ENCODE data around the gene UFSP2. TPM values are rescaled to one million over a fixed set of nuclear protein-coding genes. Genes with fewer than 3 reads are reported as not detected.

The UFSP2 gene
- polyA plus RNA-seq, 3 donors, result 68.9 to 93.5 (median 80.1) TPM

DNA sequence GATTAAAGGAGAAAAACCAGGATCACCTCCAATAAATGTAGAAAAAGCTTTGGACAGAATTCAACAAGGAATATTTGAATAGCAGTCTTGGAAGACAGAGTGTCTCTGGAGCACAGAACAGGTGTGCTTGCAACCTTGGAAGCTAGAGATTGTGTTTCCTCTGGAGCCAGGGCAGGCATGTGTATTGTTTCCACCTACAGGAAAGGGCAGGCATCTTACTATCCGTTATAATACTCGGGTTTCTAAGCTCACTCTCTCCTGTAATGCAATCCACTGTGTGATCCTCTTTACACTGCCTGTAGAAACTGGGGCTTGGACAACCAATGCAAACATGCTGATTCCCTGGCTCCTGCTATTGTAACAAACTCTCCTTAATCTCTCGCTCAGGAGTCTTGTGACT is 31.4 kb upstream of the UFSP2 start:
- DNase-seq (ENCODE audit: extremely low read depth in 1 of 11, low read depth in 9 of 11, low spot score in 4 of 11), result peak in 1 of 11 donors; percentile 17

DNA sequence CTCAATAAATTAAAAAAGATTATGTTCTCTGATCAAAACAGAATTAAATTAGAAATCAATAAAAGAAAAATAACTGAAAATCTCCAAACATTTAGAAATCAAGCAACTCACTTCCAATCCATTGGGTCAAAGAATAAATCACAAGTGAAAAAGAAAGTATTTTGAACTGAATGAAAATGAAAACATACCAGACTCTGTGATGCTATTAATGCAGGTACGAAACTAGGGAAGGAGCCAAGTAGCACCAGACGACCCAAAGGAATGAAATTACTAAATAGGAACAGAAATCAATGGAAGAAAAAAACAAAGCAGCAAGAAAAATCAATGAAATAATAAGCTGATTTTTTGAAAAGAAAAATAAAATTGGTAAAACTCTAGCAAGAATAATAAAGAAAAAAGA is 30.4 kb upstream of the UFSP2 start:
- no peak for DNase-seq (ENCODE audit: extremely low read depth in 1 of 11, low read depth in 9 of 11, low spot score in 4 of 11)

DNA sequence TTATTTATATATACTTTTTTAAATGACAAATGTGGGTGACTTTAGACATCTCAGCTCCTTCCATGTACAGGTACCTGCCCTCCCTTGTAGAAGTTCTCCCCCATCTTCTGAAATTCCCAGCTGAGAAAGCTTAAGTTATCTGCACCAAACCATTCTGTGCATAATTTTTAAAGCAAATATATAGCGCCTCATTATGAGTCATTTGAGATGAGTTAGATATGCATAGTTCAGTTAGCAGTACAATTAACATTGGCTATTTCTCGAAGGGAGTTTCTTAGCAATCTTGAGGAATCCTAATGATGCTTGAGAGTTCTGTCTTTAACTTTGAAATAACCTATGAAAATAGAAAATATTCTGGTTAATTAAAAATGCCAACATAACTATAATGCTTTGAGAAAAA is 19.4 kb upstream of the UFSP2 start:
- DNase-seq (ENCODE audit: extremely low read depth in 1 of 11, low read depth in 9 of 11, low spot score in 4 of 11), result no peak

DNA sequence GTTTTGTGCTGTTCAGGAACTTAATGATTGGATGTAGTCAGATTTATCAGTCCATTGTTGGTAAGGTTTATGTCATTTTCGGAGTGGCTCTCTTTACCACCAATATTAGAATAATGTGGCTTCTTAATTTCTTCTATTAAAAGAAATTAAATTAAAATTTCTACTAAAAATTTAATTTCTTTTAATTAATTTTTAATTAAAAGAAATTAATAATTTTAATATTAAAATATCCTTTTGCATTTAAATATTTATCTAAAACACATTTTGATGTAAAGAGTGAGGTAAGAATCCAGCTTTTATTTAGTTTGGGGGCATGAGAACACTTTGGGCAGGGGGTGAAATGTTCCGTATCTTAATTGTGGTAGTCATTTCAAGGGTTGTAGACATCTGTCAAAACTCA is 15.7 kb upstream of the UFSP2 start:
- DNase-seq (ENCODE audit: extremely low read depth in 1 of 11, low read depth in 9 of 11, low spot score in 4 of 11), result no peak

DNA sequence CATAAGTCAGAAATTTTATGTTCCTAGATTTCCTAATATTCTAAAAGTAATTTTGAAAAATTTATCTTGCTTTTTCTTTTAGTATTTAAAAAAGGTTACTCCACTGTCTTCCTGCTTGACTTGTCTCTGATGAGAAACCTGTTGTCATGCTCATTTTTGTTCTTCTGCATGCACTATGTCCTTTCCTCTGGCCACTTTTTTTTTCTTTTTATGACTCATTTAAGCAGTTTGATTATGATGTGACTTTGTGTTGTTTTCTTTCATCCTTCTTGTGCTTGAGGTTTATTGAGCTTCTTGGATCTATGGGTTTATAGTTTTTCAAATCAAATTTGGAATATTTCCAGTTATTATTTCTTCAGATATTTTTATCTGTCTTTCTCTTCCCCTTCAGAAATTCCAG is 12.0 kb upstream of the UFSP2 start:
- no peak for DNase-seq (ENCODE audit: extremely low read depth in 1 of 11, low read depth in 9 of 11, low spot score in 4 of 11)

DNA sequence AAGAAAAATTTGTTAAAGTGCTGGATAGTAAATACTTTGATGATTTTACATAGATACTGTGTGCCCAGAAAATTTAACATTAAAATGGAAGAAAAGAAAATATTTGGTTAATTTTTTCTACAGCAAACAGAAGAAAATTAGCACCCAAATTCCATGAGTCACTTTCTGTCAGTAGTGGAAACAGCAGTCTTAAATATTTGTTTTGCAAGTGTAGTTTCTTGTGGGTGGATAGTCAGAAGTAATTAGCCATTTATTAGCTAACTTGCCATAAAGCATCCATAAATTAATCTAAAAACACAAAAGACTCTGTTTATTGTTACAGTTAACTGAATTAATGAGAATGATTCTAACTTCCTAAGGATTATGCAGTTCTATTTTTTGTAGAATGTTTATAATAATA is 9.7 kb upstream of the UFSP2 start:
- no peak for DNase-seq (ENCODE audit: extremely low read depth in 1 of 11, low read depth in 9 of 11, low spot score in 4 of 11)

DNA sequence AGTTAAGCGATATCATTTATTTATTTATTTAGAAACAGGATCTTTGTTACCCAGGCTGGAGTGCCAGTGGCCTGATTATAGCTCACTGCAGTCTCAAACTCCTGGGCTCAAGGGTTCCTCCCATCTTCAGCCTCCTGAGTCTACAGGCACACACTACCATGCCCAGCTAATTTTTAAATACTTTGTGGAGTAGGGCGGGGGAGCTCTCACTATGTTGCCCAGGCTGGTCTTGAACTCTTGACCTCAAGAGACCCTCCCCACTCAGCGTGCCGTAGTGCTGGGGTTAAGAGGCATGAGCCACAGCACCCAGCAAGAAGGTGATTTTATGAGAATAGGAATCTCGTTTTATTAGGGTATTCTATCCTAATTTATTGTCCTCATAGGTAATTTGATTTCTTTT is 3.9 kb upstream of the UFSP2 start:
- no peak for DNase-seq (ENCODE audit: extremely low read depth in 1 of 11, low read depth in 9 of 11, low spot score in 4 of 11)

DNA sequence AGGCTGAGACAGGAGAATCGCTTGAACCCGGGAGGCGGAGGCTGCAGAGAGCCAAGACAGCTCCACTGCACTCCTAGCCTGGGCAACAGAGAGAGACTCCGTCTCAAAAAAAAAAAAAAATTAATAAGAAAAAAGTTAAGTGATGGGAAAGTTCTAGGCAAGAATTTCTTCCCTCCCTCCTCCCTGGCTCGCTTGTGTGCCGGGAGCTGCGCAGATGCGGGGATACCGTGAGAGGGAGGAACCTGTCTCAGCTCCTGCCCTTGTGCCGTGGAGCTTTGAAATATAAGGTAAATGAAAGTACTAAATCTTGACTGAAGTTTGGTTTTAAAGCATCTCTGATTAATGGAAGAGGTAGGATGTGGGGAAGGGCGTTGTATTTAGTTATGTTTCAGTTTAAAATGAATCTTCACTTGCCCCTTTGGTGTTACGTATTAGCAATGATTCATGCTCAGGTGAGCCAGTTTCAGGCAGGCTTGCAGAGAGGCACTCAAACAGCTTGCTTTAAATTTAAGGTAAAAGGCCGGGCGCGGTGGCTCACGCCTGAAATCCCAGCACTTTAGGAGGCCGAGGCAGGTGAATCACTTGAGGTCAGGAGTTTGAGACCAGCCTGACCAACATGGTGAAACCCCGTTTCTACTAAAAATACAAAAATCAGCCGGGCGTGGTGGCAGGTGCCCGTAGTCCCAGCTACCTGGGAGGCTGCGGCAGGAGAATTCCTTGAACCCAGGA is 1.4 kb upstream of the UFSP2 start:
- DNase-seq (ENCODE audit: extremely low read depth in 1 of 11, low read depth in 9 of 11, low spot score in 4 of 11), result no peak

DNA sequence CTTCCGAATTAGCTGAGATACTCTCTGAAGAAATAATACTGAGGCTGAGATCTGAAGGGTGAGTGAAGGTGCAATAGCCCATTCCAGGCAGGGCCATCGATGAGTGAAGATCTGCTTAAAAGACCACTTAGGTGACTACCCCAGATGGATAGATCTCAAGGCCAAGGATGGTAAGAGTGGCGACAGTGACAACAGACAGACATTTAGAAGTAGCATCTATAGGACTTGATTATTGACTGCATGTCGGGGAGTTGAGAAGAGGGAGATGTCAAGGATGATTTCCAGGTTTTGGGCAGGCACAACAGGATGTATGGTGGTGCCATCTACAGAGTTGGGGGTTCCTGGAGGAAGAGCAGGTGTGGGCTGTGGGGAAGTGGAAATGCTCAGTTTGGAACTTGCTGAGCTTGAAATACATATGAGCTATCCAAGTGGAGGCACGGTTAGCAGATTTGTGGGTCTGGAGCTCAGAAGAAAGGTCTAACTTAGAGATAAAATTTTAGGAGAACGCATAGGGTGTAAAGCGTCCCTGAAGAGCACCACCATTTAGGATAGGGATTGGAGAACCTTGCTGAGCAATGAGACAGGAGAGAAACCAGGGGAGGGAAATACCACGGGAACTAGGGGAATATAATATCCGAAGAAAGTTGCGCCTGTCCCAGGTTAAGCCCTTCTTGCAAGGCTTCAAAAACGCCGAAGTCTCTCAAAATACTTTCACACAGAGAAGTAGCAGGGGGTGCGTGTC is 688 bp downstream of the UFSP2 start:
- peak in 3 of 11 donors; percentile 9 to 25 (median 16) for DNase-seq (ENCODE audit: extremely low read depth in 1 of 11, low read depth in 9 of 11, low spot score in 4 of 11)

DNA sequence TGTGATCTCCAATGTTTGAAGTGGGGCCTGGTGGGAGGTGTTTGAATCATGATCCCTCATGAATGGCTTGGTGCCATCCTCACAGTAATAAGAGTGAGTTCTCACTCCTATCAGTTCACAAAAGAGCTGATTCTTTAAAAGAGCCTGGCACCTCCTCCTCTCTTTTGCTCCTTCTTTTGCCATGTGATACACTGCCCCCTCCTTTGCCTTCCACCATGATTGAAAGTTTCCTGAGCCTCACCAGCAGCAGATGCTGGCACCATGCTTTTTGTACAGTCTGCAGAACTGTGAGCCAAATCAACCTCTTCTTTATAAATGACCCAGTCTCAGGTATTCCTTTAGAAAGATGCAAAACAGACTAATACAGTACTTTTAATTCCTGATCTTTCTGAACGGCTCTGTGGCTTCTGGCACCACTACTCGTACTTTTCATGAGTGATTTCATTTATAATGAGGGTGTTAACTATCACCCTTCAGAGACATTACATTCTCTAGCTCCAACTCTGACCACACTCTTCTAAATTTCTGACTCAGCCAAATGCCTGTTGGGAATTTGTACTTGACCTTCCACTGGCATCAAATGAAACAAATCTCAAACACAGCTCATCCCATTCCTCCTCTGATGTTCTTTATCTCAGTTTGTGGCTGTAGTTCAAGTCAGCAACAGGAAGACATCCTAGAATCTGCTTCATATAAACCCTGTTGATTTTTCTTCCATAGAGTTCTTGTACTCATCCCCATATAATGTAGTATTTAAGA is 4.2 kb downstream of the UFSP2 start:
- no peak for DNase-seq (ENCODE audit: extremely low read depth in 1 of 11, low read depth in 9 of 11, low spot score in 4 of 11)

DNA sequence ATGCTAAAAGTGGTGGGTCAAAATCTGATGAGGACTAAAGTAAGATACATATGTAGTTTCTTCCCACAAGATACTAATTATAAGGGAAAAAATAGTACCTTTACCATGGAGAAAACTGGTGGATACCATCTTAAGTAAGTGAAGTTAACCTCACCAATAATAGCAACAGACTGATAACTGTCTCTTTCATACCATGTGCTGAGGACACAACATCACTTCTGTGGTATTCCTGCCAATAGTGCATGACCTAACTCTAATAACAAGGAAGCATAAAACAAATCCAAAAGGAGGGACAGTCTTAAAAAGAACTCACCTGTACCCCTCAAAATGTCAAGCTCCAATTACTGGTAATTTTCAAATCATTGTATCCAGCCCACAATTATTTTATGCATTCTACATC is 8.8 kb downstream of the UFSP2 start:
- DNase-seq (ENCODE audit: extremely low read depth in 1 of 11, low read depth in 9 of 11, low spot score in 4 of 11), result no peak

DNA sequence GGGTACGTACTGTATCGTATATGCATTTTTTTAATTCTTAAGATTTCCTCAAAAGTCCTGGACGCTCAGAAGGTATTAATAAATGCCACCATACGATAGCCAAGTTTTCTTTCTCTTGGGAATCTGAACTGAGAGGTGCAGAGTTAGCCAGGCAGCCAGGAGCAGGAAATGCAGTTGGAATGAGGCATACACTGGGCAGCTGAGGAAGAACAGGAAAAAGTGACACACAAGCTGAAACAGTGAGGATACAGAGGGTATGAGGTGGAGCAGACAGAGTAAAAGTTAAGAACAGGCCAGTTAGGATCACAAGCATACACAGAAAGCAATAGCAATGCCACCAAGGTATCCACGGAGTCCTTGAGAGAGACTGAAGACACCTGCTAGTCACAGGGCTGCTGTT is 13.4 kb downstream of the UFSP2 start:
- DNase-seq (ENCODE audit: extremely low read depth in 1 of 11, low read depth in 9 of 11, low spot score in 4 of 11), result no peak

DNA sequence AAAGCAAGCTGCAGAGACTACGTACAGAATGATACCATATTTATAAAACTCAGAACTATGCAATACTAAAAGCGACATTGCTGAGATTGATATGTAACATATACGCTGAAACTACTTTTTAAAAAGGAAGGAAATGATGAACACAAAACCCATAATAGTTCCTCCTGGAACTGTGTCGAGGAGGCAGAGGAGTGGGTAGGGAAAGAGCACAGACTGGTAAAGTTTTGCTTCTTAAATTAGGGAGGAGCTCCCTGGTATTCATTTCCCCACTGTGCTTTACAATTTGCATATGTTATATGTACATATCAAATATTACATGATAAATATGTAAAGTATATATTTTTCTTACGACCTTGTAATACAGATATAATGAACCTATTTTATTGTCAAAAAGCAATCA is 13.9 kb downstream of the UFSP2 start:
- DNase-seq (ENCODE audit: extremely low read depth in 1 of 11, low read depth in 9 of 11, low spot score in 4 of 11), result no peak

DNA sequence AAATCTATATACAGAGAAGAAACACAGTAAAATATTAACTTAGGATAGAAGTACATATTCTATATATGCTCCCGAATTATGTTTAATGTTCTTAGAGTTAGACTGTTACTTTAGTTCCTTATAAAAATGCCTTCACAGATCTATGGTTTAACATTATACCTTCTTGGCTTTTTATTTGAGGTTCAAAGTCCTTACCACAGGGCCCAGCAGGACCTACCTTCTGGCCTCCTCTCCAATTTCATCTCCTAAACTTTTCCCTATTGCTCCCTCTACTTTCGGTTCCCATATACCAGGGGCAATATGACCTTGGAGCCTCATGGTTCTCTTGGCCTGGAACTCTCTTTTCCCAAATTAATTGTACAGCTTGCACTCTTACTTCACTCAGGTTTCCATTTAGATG is 17.3 kb downstream of the UFSP2 start:
- no peak for DNase-seq (ENCODE audit: extremely low read depth in 1 of 11, low read depth in 9 of 11, low spot score in 4 of 11)

DNA sequence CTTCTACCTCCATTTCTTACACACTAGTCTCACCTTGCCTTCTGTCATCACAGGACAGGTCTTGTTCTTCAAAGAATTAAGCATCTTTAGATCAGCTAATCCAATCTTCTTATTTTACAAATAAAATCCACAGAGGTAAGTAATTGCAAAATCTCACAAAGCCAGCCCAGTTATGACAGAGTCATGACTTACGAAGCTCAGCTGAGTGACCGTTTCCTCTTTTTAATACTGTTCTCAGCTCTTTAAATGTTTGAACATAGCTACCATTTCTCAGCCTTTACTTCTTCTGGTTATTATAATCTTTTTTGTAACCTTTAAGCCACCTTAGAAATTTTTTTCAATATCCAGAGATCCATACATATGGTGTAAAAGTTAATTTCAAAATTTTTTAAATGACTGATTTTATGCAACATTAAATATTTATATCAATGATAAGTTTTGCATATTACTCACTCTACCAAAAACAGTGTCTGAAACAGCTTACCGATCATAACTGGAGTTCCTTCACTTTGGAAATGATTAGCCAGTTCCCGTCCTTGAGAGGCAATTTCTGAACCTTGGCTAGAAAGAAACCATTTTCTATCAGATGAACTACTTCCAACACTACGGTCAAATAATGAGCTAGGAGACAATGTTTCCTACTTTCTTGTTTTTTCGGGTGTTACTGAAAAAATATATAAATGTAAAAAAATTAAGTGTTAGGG is 20.3 kb downstream of the UFSP2 start:
- DNase-seq (ENCODE audit: extremely low read depth in 1 of 11, low read depth in 9 of 11, low spot score in 4 of 11), result no peak

DNA sequence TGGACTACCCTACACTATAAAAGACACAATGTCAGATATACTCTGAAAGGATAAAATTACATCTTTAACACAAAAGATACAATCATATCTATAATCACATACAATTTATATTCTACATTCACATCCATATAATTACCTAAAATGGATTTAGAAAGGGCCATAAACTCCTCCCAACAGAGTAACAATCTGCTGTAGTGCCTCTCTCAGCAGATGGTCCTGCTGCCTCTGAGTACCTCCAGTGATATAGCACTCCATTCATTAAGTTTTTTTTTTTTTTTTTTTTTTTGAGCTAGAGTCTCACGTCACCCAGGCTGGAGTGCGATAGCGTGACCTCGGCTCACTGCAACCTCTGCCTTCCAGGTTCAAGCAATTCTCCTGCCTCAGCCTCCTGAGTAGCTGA is 21.7 kb downstream of the UFSP2 start:
- no peak for DNase-seq (ENCODE audit: extremely low read depth in 1 of 11, low read depth in 9 of 11, low spot score in 4 of 11)

DNA sequence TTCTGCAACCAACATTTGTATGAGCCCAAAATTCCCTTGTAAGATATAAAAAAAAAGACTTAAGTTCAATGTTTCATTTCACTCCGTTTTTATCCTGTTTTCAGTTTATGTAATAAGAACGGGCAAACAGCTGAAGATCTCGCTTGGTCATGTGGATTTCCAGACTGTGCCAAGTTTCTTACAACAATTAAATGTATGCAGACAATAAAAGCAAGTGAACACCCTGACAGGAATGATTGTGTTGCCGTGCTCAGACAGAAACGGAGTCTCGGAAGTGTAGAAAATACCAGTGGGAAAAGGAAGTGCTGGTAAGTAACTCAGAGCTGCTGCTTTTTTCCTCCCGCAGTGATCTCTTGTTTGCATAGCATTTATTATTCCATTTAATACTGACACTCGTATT is 26.3 kb downstream of the UFSP2 start:
- DNase-seq (ENCODE audit: extremely low read depth in 1 of 11, low read depth in 9 of 11, low spot score in 4 of 11), result no peak

DNA sequence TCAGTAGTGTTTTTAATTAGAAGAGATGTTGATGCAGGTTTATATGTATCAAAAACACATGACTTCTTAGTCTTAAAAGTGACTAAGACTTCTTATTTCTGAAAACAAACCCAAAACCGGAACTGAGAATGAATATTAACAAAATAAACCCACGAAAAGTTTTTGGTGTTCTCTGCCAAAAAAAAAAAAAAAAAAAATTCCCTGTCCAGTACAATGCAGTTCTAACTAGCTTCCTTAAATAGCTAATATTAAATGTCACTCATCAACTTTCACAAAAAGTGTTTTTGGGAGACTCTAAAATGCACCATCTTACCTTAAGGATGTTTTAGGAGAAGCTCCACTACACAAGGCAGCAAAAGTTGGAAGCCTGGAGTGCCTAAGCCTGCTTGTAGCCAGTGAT is 27.1 kb downstream of the UFSP2 start:
- no peak for DNase-seq (ENCODE audit: extremely low read depth in 1 of 11, low read depth in 9 of 11, low spot score in 4 of 11)

DNA sequence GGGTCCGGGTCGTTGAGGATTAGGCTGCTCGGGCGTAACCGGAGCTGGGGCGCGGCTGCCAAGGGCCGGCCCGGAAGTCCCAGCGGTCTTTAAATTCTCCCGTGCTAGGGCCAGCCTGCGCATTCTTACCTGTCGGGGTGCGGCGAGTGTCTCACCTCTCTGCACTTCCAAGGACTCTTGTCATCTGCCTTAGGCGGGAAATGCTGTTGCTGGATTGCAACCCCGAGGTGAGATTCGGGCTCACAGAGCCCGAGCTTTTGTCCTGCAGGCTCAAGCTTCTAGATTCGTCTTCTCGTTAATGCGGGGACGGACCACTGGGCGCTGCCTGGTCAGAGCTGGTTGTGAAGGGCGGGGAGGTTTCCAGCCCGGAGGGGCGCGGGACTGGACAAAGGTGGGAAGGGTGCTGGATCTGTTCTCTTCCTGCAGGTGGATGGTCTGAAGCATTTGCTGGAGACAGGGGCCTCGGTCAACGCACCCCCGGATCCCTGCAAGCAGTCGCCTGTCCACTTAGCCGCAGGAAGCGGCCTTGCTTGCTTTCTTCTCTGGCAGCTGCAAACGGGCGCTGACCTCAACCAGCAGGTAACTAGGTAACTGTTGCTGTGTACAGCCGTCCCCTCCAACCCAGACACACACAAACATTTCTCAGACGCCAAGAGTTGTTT is 28.9 kb downstream of the UFSP2 start, which contains the start of gene ANKRD37:
ANKRD37 (plus strand) TSS at position 118 of the 662 bp plus-strand sequence; CDS start at position 201, 83 bp downstream.
- peak; percentile 43 to 81 (median 64) for DNase-seq (ENCODE audit: extremely low read depth in 1 of 11, low read depth in 9 of 11, low spot score in 4 of 11)

All from renal cortex interstitium (tissue), 11 donors.